Kidney epithelial cell (primary cell): ENCODE results near the gene TTC38. TPM values are rescaled to one million over a fixed set of nuclear protein-coding genes. Genes with fewer than 3 reads are reported as not detected.

Experiments
- DNase-seq: peaks from one replicate; pipeline ENCODE4 v3.0.0-alpha.2; 2010; ENCODE audit warnings: low read depth
- H3K27me3 ChIP-seq: 2 replicates; pipeline ENCODE4 v1.6.0; 2011; ENCODE audit warnings: low read length; ENCODE audit not compliant: control insufficient read depth, insufficient read depth
- H3K36me3 ChIP-seq: 2 replicates; pipeline ENCODE4 v1.5.1; 2011; ENCODE audit warnings: low read length; ENCODE audit not compliant: control insufficient read depth, insufficient read depth
- H3K4me3 ChIP-seq: 2 replicates; pipeline ENCODE4 v1.5.1; 2011; ENCODE audit warnings: low read depth, mild to moderate bottlenecking, control low read depth, low read length
- total RNA-seq: library from RNA; depleted of rRNA; stranded (reverse); fragments of >200 nt; gene quantifications from 2 replicates; pipeline ENCODE4 v1.2.3, GENCODE V29; 2015
- TF ChIP-seq, protein P1 (sequence below): IDR thresholded peaks from 2 replicates; pipeline ENCODE4 v1.5.1; 2011; ENCODE audit warnings: mild to moderate bottlenecking, moderate library complexity, low read length, control low read depth, inconsistent platforms; ENCODE audit not compliant: insufficient read depth, poor library complexity, severe bottlenecking

TTC38 gene
- total RNA-seq, 1 donor from 2014 or later = 28.9 TPM

DNA sequence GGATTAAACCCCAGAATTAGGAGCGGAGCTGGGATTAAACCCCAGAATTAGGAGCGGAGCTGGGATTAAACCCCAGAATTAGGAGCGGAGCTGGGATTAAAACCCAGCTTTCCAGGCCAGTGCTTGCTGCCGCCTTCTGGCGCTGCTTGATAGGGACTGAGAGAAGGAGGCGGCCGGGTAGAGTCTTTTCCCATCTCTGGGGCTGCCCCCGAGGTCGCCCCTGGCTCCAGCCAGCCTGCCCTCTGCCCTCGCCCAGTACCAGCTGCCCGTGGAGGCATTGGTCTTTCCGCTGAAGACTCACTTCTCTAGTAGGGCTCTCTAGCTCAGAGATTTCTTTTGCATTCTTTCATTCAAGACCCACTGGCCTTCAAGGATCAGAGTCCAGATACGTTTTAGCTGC lies 72.9 kb downstream of the TTC38 start:
- Histone ChIP-seq H3K27me3 (no peaks in the 10 kb centered on the region), H3K36me3 (peaks cover 8% of the 10 kb centered on the region), H3K4me3 (no peak overlapping the region)
- TF ChIP-seq, protein P1, sequence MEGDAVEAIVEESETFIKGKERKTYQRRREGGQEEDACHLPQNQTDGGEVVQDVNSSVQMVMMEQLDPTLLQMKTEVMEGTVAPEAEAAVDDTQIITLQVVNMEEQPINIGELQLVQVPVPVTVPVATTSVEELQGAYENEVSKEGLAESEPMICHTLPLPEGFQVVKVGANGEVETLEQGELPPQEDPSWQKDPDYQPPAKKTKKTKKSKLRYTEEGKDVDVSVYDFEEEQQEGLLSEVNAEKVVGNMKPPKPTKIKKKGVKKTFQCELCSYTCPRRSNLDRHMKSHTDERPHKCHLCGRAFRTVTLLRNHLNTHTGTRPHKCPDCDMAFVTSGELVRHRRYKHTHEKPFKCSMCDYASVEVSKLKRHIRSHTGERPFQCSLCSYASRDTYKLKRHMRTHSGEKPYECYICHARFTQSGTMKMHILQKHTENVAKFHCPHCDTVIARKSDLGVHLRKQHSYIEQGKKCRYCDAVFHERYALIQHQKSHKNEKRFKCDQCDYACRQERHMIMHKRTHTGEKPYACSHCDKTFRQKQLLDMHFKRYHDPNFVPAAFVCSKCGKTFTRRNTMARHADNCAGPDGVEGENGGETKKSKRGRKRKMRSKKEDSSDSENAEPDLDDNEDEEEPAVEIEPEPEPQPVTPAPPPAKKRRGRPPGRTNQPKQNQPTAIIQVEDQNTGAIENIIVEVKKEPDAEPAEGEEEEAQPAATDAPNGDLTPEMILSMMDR = no peak
- DNase-seq = no peak

Other genes starting within 250 kb of the TTC38 start
- gene PPARA, start 117.5 kb upstream of the TTC38 start, total RNA-seq = 7.9 and 9.3 TPM in 2 replicates
- gene CDPF1, start 17.7 kb upstream of the TTC38 start, total RNA-seq = 13.8 and 27.9 TPM in 2 replicates
- not detected in 2 replicates for gene PKDREJ, start 4.7 kb upstream of the TTC38 start, total RNA-seq
- gene GTSE1, start 28.9 kb downstream of the TTC38 start, total RNA-seq = 3.8 and 4.5 TPM in 2 replicates
- gene TRMU, start 67.7 kb downstream of the TTC38 start, total RNA-seq = 20.8 and 23.3 TPM in 2 replicates